Endothelial cell (in vitro differentiated cells): ENCODE measurements around the gene KRTAP12-2. TPM values are rescaled to one million over a fixed set of nuclear protein-coding genes. Genes with fewer than 3 reads are reported as not detected.
"Not testable (repeated sequence)": the region's sequence is repeated elsewhere in the genome, so short reads cannot be mapped to it uniquely, and the experiment has no call there.

Experiments
- DNase-seq: peaks from one replicate; pipeline ENCODE4 v3.0.0; 2021; ENCODE audit warnings: low spot score
- H3K27ac Mint-ChIP-seq: one replicate; pipeline ENCODE4 v1.8.0; 2021; ENCODE audit warnings: mixed read lengths, inconsistent platforms; ENCODE audit not compliant: unreplicated experiment
- H3K27me3 Mint-ChIP-seq: one replicate; pipeline ENCODE4 v1.8.0; 2021; ENCODE audit warnings: mild to moderate bottlenecking, moderate library complexity, mixed read lengths, inconsistent platforms; ENCODE audit not compliant: unreplicated experiment
- H3K36me3 Mint-ChIP-seq: one replicate; pipeline ENCODE4 v1.8.0; 2021; ENCODE audit warnings: mild to moderate bottlenecking, low read depth, mixed read lengths, inconsistent platforms; ENCODE audit not compliant: unreplicated experiment
- H3K4me1 Mint-ChIP-seq: one replicate; pipeline ENCODE4 v1.8.0; 2021; ENCODE audit warnings: mild to moderate bottlenecking, mixed read lengths, inconsistent platforms; ENCODE audit not compliant: unreplicated experiment
- H3K4me3 Mint-ChIP-seq: one replicate; pipeline ENCODE4 v1.8.0; 2021; ENCODE audit warnings: mild to moderate bottlenecking, mixed read lengths, inconsistent platforms; ENCODE audit not compliant: unreplicated experiment
- H3K9me3 Mint-ChIP-seq: one replicate; pipeline ENCODE4 v1.8.0; 2021; ENCODE audit warnings: mixed read lengths, inconsistent platforms; ENCODE audit not compliant: unreplicated experiment
- total RNA-seq: library from RNA; stranded (reverse); fragmentation: NEBNext Ultra II Directional; extraction: Animal tissue kit (Norgen Biotek cat#: 25700); gene quantifications from one replicate; pipeline ENCODE4 v1.2.1, GENCODE V29; 2021; ENCODE audit not compliant: unreplicated experiment
- TF ChIP-seq, protein P1 (sequence below): fragments of 200-600 bp; sonication (generic); IDR thresholded peaks from one replicate; pipeline ENCODE4 v1.5.0; 2021; ENCODE audit warnings: antibody characterized with exemption; ENCODE audit not compliant: unreplicated experiment

The KRTAP12-2 gene
- total RNA-seq, 1 donor from 2014 or later = not detected

DNA sequence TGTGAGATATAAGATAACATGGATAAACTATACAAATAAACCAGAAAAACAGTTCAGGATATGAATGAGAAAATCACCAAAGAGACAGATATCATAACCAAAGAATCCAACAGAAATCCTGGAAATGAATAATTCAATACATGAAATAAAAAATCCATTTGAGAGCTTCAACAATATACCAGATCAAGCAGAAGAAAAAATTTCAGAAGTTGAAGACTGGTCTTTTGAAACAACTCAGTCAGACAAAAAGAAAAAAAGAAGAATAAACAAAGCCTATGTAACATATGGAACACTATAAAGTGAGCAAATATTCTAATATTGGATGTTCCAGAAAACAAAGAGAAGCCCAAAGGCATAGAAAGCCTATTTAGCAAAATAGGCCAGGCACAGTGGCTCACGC, 5.2 kb upstream of the KRTAP12-2 start:
- TF ChIP-seq, protein P1, sequence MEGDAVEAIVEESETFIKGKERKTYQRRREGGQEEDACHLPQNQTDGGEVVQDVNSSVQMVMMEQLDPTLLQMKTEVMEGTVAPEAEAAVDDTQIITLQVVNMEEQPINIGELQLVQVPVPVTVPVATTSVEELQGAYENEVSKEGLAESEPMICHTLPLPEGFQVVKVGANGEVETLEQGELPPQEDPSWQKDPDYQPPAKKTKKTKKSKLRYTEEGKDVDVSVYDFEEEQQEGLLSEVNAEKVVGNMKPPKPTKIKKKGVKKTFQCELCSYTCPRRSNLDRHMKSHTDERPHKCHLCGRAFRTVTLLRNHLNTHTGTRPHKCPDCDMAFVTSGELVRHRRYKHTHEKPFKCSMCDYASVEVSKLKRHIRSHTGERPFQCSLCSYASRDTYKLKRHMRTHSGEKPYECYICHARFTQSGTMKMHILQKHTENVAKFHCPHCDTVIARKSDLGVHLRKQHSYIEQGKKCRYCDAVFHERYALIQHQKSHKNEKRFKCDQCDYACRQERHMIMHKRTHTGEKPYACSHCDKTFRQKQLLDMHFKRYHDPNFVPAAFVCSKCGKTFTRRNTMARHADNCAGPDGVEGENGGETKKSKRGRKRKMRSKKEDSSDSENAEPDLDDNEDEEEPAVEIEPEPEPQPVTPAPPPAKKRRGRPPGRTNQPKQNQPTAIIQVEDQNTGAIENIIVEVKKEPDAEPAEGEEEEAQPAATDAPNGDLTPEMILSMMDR = no peak

DNA sequence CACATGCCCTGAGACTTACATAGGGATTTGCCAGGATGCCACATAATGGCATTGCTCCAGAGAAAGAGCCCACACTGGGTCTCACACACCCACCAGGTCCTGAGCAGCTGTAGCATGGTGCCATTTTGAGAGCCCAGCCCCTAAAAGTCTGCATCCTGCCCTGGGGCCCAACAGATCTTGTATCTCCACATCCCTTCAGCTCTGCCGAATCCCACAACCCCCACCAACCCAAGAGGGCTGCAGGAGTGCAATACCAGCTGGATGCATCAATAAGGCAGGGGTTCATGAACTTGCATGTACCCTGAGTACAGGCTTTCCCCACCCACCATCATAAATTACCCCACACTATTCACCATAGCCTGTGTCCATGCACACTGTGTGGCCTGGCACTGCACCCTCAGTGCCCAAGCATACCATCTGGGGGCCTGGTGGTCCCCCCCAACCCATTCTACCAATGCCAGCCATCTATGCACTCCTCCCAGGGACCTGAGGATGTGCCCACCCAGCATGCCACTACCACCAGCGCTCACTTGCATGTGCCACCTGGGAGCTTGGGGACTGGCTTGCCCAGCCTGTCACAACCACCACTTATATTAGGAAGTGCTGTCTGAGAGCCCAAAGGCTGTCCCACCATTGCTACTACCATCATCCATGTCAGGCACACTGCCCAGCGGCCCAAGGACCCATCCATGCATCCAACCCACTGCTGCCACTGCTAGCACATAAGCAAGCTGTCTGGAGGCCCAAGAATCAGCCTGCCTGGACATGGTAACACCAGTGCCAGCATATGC, 4.1 kb upstream of the KRTAP12-2 start:
- Mint-ChIP-seq H3K36me3 (peaks cover 8% of the 10 kb centered on the region), H3K4me3 (no peak overlapping the region), H3K4me1 (no peaks in the 10 kb centered on the region), H3K27ac (no peak overlapping the region), H3K27me3 (peaks cover 4% of the 10 kb centered on the region), H3K9me3 (peaks cover 10% of the 10 kb centered on the region)
- TF ChIP-seq, protein P1 = no peak
- no peak for DNase-seq

More for the DNA sequence above, 5.2 kb upstream of the KRTAP12-2 start:
- no peak overlapping the region for H3K27ac Mint-ChIP-seq
- peaks cover 4% of the 10 kb centered on the region for H3K27me3 Mint-ChIP-seq
- H3K4me3 Mint-ChIP-seq = no peak overlapping the region
- H3K4me1 Mint-ChIP-seq = no peaks in the 10 kb centered on the region
- peaks cover 8% of the 10 kb centered on the region for H3K36me3 Mint-ChIP-seq
- peaks cover 10% of the 10 kb centered on the region for H3K9me3 Mint-ChIP-seq
- no peak for DNase-seq

DNA sequence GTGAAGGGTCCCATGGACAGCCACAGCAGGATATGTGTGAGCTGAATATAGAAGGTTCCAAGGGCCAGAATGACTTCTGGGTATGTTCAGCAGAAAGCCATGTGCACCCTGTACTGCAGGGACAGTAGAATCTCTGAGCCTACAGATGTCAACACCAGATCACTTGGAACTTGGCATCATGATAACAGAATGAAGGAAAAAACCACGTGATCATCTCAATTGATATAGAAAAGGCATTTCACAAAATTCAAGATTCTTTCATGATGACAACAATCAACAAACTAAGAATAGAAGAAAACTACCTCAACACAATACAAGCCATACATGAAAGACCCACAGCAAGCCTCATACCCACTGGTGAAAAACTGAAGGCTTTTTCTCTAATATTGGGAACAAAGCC, 885 bp upstream of the KRTAP12-2 start:
- peaks cover 8% of the 10 kb centered on the region for H3K36me3 Mint-ChIP-seq
- TF ChIP-seq, protein P1 = no peak
- peaks cover 10% of the 10 kb centered on the region for H3K9me3 Mint-ChIP-seq
- no peak for DNase-seq
- no peak overlapping the region for H3K4me3 Mint-ChIP-seq
- H3K27ac Mint-ChIP-seq = no peak overlapping the region
- peaks cover 2% of the 10 kb centered on the region for H3K27me3 Mint-ChIP-seq
- no peaks in the 10 kb centered on the region for H3K4me1 Mint-ChIP-seq

DNA sequence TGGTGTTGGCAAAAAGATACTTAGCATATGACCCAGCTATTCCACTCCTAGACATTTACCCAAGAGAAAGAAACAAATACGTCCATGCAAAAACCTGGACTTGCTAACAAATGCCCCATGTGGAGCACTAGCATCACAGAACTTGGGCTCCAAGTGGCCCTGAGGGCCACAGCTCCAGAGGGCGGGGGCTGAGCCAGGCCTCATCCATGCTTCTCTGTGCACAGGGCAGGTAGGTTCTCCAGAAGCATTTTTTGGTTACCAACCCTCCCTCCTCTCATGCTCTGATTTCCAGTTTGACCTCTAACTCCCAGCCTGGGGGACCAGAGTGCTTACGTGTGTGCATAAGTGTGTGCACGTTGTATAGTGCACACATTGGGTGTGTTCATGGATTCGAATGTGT, 2.0 kb downstream of the KRTAP12-2 start:
- H3K27ac Mint-ChIP-seq = no peak overlapping the region
- no peaks in the 10 kb centered on the region for H3K4me1 Mint-ChIP-seq
- no peak overlapping the region for H3K4me3 Mint-ChIP-seq
- peaks cover 1% of the 10 kb centered on the region for H3K27me3 Mint-ChIP-seq
- no peak for DNase-seq
- H3K9me3 Mint-ChIP-seq = peaks cover 5% of the 10 kb centered on the region
- TF ChIP-seq, protein P1 = no peak
- H3K36me3 Mint-ChIP-seq = peaks cover 4% of the 10 kb centered on the region

DNA sequence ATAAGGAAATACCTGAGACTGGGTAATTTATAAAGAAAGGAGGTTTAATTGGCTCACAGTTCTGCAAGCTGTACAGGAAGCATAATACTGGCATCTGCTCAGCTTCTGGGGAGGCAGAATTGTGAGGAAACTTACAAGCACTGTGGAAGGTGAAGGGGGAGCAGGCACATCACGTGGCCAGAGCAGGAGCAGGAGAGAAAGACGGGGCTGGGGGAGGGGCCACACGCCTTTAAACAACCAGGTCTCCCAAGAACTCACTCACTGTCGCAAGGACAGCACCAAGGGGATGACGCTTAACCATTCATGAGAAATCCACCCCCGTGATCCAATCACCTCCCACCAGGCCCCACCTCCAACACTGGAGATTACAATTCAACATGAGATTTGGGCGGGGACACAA, 5.2 kb downstream of the KRTAP12-2 start:
- H3K27ac Mint-ChIP-seq, H3K4me3 Mint-ChIP-seq, H3K27me3 Mint-ChIP-seq, H3K4me1 Mint-ChIP-seq, H3K9me3 Mint-ChIP-seq, H3K36me3 Mint-ChIP-seq, DNase-seq: not testable (repeated sequence)
